Measurements from ENCODE around the gene HDDC3. TPM values are rescaled to one million over a fixed set of nuclear protein-coding genes. Genes with fewer than 3 reads are reported as not detected.

Gene HDDC3
- total RNA-seq, 2 donors from 2014 or later: 15.9 to 19.0 TPM

DNA sequence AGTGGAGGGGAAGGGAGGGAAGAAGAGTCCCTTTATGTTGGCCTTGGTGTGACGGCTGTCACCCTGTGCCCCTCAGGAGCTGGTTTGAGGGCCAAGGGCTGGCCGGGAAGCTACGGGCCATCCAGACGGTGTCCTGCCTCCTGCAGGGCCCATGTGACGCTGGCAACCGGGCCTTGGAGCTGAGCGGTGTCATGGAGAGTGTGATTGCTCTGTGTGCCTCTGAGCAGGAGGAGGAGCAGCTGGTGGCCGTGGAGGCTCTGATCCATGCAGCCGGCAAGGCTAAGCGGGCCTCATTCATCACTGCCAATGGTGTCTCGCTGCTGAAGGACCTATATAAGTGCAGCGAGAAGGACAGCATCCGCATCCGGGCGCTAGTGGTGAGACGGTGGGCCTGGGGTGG lies 14.2 kb upstream of the HDDC3 start:
- H3K36me3 Mint-ChIP-seq (ENCODE audit: low read depth): peaks cover 96% of the 10 kb centered on the region
- no peak overlapping the region for H3K27ac Mint-ChIP-seq
- ATAC-seq (replicated peaks): no peak
- no peaks in the 10 kb centered on the region for H3K9me3 Mint-ChIP-seq
- no peak overlapping the region for H3K4me3 Mint-ChIP-seq
- no peaks in the 10 kb centered on the region for H3K27me3 Mint-ChIP-seq
- no peaks in the 10 kb centered on the region for H3K4me1 Mint-ChIP-seq

GRCh38 chr15:90945091-90945490 lies 12.7 kb upstream of the HDDC3 start:
- Mint-ChIP-seq H3K4me1 (no peaks in the 10 kb centered on the region), H3K36me3 (ENCODE audit: low read depth) (peaks cover 98% of the 10 kb centered on the region), H3K27ac (no peak overlapping the region), H3K9me3 (no peaks in the 10 kb centered on the region), H3K4me3 (no peak overlapping the region), H3K27me3 (no peaks in the 10 kb centered on the region)
- no peak for ATAC-seq (replicated peaks)

DNA sequence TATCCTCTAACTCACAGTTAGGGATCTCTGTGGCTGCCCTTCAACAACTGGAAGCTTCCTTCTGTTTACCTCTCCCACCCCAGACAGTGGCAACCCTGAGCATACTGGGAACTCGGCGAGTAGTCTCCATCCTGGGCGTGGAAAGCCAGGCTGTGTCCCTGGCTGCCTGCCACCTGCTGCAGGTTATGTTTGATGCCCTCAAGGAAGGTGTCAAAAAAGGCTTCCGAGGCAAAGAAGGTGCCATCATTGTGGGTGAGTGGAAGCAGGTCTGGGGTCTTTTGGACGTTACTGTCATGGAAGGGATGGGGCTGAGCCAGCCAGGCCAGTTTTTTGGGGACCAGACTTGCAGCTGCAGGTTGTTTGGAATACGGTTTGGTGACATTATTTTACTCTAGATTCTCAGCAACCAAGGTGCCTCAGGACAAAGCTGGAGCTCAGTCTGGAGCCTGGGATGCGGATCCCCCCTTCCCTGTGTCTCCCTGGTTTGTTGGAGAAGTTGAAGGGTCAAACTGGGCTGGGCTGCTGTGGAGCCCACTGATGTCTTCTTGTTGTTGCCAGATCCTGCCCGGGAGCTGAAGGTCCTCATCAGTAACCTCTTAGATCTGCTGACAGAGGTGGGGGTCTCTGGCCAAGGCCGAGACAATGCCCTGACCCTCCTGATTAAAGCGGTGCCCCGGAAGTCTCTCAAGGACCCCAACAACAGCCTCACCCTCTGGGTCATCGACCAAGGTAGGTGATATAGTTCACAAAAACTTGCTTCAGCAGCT lies 10.2 kb upstream of the HDDC3 start:
- no peaks in the 10 kb centered on the region for H3K9me3 Mint-ChIP-seq
- H3K27me3 Mint-ChIP-seq: no peaks in the 10 kb centered on the region
- ATAC-seq (replicated peaks): no peak
- no peak overlapping the region for H3K27ac Mint-ChIP-seq
- peaks cover 98% of the 10 kb centered on the region for H3K36me3 Mint-ChIP-seq (ENCODE audit: low read depth)
- no peak overlapping the region for H3K4me3 Mint-ChIP-seq
- H3K4me1 Mint-ChIP-seq: no peaks in the 10 kb centered on the region

DNA sequence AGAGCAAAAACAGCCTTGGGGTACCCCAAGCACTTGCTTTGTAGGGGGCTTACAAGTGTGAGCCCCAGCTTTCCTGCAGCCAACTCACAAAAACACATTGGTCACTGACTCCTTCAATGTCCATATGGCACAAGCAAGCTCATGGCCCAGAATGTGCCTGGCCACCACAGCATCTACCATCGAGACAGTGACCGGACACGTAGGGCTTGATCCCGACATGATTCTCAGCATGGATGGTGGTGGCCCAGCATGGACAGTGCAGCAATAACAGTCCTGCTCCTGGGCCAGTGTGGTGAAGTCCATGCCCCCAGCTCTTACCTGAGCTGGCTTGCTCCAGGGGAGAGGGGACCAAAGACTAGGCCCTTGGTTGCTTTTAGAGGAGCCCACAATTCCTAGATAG lies 8.7 kb upstream of the HDDC3 start:
- Mint-ChIP-seq H3K4me1 (peaks cover 11% of the 10 kb centered on the region), H3K27me3 (no peaks in the 10 kb centered on the region), H3K36me3 (ENCODE audit: low read depth) (peaks cover 95% of the 10 kb centered on the region), H3K9me3 (no peaks in the 10 kb centered on the region), H3K27ac (no peak overlapping the region), H3K4me3 (no peak overlapping the region)
- no peak for ATAC-seq (replicated peaks)

- Mint-ChIP-seq H3K9me3 (no peaks in the 10 kb centered on the region), H3K27me3 (no peaks in the 10 kb centered on the region), H3K36me3 (ENCODE audit: low read depth) (peaks cover 86% of the 10 kb centered on the region), H3K4me1 (peaks cover 12% of the 10 kb centered on the region), H3K4me3 (no peak overlapping the region), H3K27ac (no peak overlapping the region)
- no peak for ATAC-seq (replicated peaks)
These were observed 7.4 kb upstream of the HDDC3 start for GRCh38 chr15:90939756-90940155.

GRCh38 chr15:90938261-90938660 lies 5.9 kb upstream of the HDDC3 start:
- H3K27me3 Mint-ChIP-seq: no peaks in the 10 kb centered on the region
- H3K4me3 Mint-ChIP-seq: no peak overlapping the region
- no peak for ATAC-seq (replicated peaks)
- no peak overlapping the region for H3K27ac Mint-ChIP-seq
- no peaks in the 10 kb centered on the region for H3K9me3 Mint-ChIP-seq
- H3K4me1 Mint-ChIP-seq: peaks cover 19% of the 10 kb centered on the region
- H3K36me3 Mint-ChIP-seq (ENCODE audit: low read depth): peaks cover 71% of the 10 kb centered on the region

GRCh38 chr15:90936823-90937222 lies 4.5 kb upstream of the HDDC3 start:
- Mint-ChIP-seq H3K27me3 (no peaks in the 10 kb centered on the region), H3K9me3 (no peaks in the 10 kb centered on the region), H3K27ac (no peak overlapping the region), H3K4me1 (peaks cover 24% of the 10 kb centered on the region), H3K4me3 (peak overlapping the region; percentile 83), H3K36me3 (ENCODE audit: low read depth) (peaks cover 58% of the 10 kb centered on the region)
- ATAC-seq (replicated peaks): no peak

DNA sequence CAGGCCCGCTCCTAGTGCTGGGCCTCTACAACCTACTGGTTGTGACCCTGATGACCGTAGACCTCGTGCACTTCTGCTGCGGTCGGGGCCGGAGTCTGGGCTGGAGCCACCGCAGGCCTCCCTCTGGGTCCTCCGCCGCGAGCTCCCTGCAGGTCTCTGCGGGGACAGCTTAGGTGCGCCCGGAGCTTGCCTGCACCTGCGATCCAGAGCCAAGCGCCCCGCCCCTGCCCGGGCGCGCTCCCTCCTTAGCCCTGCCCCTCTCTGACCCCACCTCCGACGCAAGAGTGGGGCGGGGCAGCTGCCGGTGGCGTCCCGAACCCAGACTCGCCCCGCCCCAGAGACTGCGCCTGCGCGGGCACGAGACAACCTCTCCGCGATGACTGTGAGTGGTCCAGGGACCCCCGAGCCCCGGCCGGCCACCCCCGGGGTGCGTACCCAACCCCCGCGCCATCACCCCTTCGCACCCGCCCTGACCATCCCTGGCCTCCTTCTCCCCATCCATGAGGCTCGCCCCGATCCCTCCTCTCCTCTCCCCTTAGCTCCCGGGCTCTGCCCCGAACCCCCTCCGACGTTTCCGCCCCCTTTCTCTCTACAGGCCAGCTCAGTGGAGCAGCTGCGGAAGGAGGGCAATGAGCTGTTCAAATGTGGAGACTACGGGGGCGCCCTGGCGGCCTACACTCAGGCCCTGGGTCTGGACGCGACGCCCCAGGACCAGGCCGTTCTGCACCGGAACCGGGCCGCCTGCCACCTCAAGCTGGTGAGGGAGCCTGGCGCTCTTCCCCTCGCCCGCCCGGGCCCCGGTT lies 2.8 kb upstream of the HDDC3 start, which contains the start of gene UNC45A:
TSS of gene UNC45A (plus strand) at position 337 of the 803 bp plus-strand sequence. CDS start at position 377, 40 bp downstream.
- Mint-ChIP-seq H3K9me3 (no peaks in the 10 kb centered on the region), H3K36me3 (ENCODE audit: low read depth) (peaks cover 54% of the 10 kb centered on the region), H3K27ac (peak within 1 kb of the TSS; percentile 92), H3K27me3 (no peaks in the 10 kb centered on the region), H3K4me3 (peak within 1 kb of the TSS; percentile 83), H3K4me1 (peaks cover 32% of the 10 kb centered on the region)
- peak; percentile 79 for ATAC-seq (replicated peaks)

DNA sequence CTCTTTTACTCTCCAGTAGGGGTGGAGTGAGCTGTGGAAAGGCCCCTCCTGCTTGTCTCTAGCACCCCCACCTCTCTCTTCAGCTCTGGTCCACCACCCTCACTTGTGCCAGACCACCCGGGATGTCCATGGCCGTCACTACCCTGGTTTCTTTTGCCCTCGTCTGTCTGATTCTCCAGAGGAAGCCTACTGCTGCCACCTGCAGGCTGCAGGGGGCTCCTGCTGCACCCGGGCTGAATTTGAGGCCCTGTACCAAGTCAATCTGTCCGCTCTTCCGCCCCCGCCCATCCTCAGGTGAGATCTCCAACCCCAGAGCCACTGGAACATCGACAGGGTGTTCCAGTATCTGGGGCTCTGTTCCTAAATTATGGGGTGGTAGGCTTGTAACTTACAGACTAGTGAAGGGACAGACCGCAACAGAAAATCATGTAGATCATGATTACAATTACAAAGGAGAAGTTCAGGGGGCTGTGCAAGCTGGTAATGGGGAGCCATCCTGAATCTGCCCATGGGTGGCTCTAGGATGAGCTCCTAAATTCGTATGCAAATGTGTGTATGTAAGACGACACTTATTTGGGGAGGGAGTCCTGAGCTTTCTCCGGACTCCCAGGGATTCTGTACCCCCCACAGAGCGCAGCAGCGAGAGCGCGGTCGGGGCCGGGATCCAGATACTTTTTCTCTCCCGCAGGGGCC lies 2.1 kb upstream of the HDDC3 start:
- peaks cover 53% of the 10 kb centered on the region for H3K36me3 Mint-ChIP-seq (ENCODE audit: low read depth)
- H3K27me3 Mint-ChIP-seq: no peaks in the 10 kb centered on the region
- ATAC-seq (replicated peaks): peak; percentile 37
- no peak overlapping the region for H3K27ac Mint-ChIP-seq
- H3K9me3 Mint-ChIP-seq: no peaks in the 10 kb centered on the region
- peak overlapping the region; percentile 83 for H3K4me3 Mint-ChIP-seq
- H3K4me1 Mint-ChIP-seq: peaks cover 32% of the 10 kb centered on the region

- Mint-ChIP-seq H3K9me3 (no peaks in the 10 kb centered on the region), H3K36me3 (ENCODE audit: low read depth) (peaks cover 42% of the 10 kb centered on the region), H3K4me1 (peaks cover 32% of the 10 kb centered on the region), H3K4me3 (peak overlapping the region; percentile 83), H3K27me3 (no peaks in the 10 kb centered on the region), H3K27ac (no peak overlapping the region)
- ATAC-seq (replicated peaks): no peak
These were observed 952 bp upstream of the HDDC3 start for GRCh38 chr15:90933301-90933700.

GRCh38 chr15:90932660-90932991 lies 277 bp upstream of the HDDC3 start:
- peaks cover 32% of the 10 kb centered on the region for H3K4me1 Mint-ChIP-seq
- peaks cover 35% of the 10 kb centered on the region for H3K36me3 Mint-ChIP-seq (ENCODE audit: low read depth)
- H3K27me3 Mint-ChIP-seq: no peaks in the 10 kb centered on the region
- no peak overlapping the region for H3K27ac Mint-ChIP-seq
- ATAC-seq (replicated peaks): no peak
- H3K9me3 Mint-ChIP-seq: no peaks in the 10 kb centered on the region
- H3K4me3 Mint-ChIP-seq: peak overlapping the region; percentile 83

- Mint-ChIP-seq H3K4me3 (peak overlapping the region; percentile 83), H3K4me1 (peaks cover 26% of the 10 kb centered on the region), H3K36me3 (ENCODE audit: low read depth) (peaks cover 28% of the 10 kb centered on the region), H3K27ac (peak overlapping the region; percentile 98), H3K27me3 (no peaks in the 10 kb centered on the region), H3K9me3 (no peaks in the 10 kb centered on the region)
- ATAC-seq (replicated peaks): no peak
These were observed 848 bp downstream of the HDDC3 start for GRCh38 chr15:90931575-90931827.

DNA sequence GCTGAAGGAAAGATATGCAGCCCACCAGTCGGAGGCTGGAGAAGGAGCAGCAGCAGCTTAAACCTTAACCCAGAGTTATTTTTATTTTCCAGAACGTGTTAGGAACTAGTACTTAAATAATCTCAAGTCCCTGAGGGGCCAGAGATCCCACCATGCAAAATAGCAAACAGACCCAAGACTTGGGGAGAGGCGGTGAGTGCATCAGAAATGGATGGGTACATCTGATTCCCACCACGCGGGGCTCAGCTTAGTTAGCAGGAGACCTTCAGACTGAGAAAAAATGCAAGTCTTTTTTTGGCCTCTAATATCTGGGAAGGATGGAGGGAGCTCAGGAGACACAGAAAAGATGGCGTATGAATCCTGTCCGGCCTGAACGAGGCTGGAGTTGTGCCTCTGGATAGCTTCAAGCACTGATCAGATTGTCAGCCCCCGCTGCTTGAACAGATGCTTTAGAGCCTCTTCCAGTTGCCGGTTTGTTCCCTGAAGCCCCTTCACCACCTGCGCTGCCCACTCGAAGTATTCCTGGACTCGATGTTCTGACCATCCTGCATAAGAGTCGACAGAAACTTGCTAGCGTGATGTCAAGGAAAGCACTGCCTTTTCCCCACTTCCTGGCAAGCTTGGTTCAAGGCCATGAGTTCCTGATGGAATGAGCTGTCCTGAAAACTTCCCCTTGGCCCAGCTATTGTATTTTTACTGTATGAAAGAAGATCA lies 1.3 kb downstream of the HDDC3 start:
- peaks cover 24% of the 10 kb centered on the region for H3K36me3 Mint-ChIP-seq (ENCODE audit: low read depth)
- no peak for ATAC-seq (replicated peaks)
- H3K4me1 Mint-ChIP-seq: peaks cover 21% of the 10 kb centered on the region
- no peaks in the 10 kb centered on the region for H3K9me3 Mint-ChIP-seq
- no peaks in the 10 kb centered on the region for H3K27me3 Mint-ChIP-seq
- H3K27ac Mint-ChIP-seq: peak overlapping the region; percentile 98
- H3K4me3 Mint-ChIP-seq: peak overlapping the region; percentile 83

GRCh38 chr15:90929246-90930019 lies 2.9 kb downstream of the HDDC3 start:
- H3K4me3 Mint-ChIP-seq: peak overlapping the region; percentile 83
- no peaks in the 10 kb centered on the region for H3K9me3 Mint-ChIP-seq
- peaks cover 24% of the 10 kb centered on the region for H3K4me1 Mint-ChIP-seq
- H3K27me3 Mint-ChIP-seq: no peaks in the 10 kb centered on the region
- peak overlapping the region; percentile 98 for H3K27ac Mint-ChIP-seq
- H3K36me3 Mint-ChIP-seq (ENCODE audit: low read depth): peaks cover 21% of the 10 kb centered on the region
- no peak for ATAC-seq (replicated peaks)
